Thoracic aorta (tissue), 2 donors: ENCODE results near the gene ADAMTS12. TPM values are rescaled to one million over a fixed set of nuclear protein-coding genes. Genes with fewer than 3 reads are reported as not detected.

Source experiments
- ATAC-seq: fragments of 150-250 bp; one replicate; pipeline ENCODE4 v1.8.0; 2017; ENCODE audit warnings: low read depth; ENCODE audit not compliant: insufficient number of reproducible peaks, low FRiP score
- DNase-seq: peaks from one replicate; pipeline ENCODE4 v3.0.0-alpha.2; 2020; ENCODE audit warnings: low spot score
- H3K27ac ChIP-seq, 2 donors: fragments of 200-600 bp; sonication (generic); 1 replicate in 1 of 2; 2 replicates in 1 of 2; pipeline ENCODE4 v1.5.1; 2016; ENCODE audit warnings: mild to moderate bottlenecking in 2 of 2, moderate library complexity in 2 of 2
- H3K27me3 ChIP-seq: fragments of 200-600 bp; sonication (generic); replicated peaks from 2 replicates; pipeline ENCODE4 v1.6.0; 2016; ENCODE audit warnings: mild to moderate bottlenecking; ENCODE audit not compliant: insufficient read depth
- H3K36me3 ChIP-seq: fragments of 200-600 bp; sonication (generic); one replicate; pipeline ENCODE4 v1.5.1; 2016
- H3K4me1 ChIP-seq, 2 donors: fragments of 200-600 bp; sonication (generic); 1 replicate in 1 of 2; 2 replicates in 1 of 2; pipeline versions ENCODE4 v1.5.1 to v1.6.0; 2016; ENCODE audit warnings: low read depth in 2 of 2, mild to moderate bottlenecking in 1 of 2; ENCODE audit not compliant: control insufficient read depth in 1 of 2
- H3K4me3 ChIP-seq: fragments of 200-600 bp; sonication (generic); 2 replicates; pipeline ENCODE4 v1.5.1; 2016; ENCODE audit warnings: mild to moderate bottlenecking
- H3K9me3 ChIP-seq: fragments of 200-600 bp; sonication (generic); 2 replicates; pipeline ENCODE4 v1.5.1; 2016
- CTCF ChIP-seq: fragments of 200-600 bp; sonication (generic); IDR thresholded peaks from one replicate; pipeline ENCODE4 v1.5.1; 2019; ENCODE audit warnings: antibody characterized with exemption
- total RNA-seq, 2 donors: library from RNA; depleted of rRNA; stranded (reverse); fragments of >200 nt; gene quantifications; one replicate each; pipeline versions ENCODE4 v1.1.0 to v1.2.3, GENCODE V29; 2016

ADAMTS12 gene
- total RNA-seq, 2 donors from 2014 or later, result 7.3 to 8.0 TPM

GRCh38 chr5:33702867-33703266 is 188.9 kb downstream of the ADAMTS12 start:
- TF ChIP-seq CTCF, result no peak
- Histone ChIP-seq H3K36me3 (no peaks in the 10 kb centered on the region), H3K27me3 (no peaks in the 10 kb centered on the region), H3K9me3 (peaks cover 3% of the 10 kb centered on the region), H3K27ac (no peak overlapping the region), H3K4me1 (no peaks in the 10 kb centered on the region), H3K4me3 (no peak overlapping the region)
- no peak for ATAC-seq
- no peak for DNase-seq

- no peak for TF ChIP-seq CTCF
- Histone ChIP-seq H3K9me3 (no peaks in the 10 kb centered on the region), H3K4me1 (no peaks in the 10 kb centered on the region), H3K27me3 (no peaks in the 10 kb centered on the region), H3K27ac (no peak overlapping the region), H3K4me3 (no peak overlapping the region), H3K36me3 (no peaks in the 10 kb centered on the region)
- ATAC-seq, result no peak
- DNase-seq, result no peak
Observed at GRCh38 chr5:33701951-33702350, 189.8 kb downstream of the ADAMTS12 start.

GRCh38 chr5:33701251-33701650 is 190.5 kb downstream of the ADAMTS12 start:
- ATAC-seq (no peak), DNase-seq (no peak)
- Histone ChIP-seq H3K4me1 (no peaks in the 10 kb centered on the region), H3K36me3 (no peaks in the 10 kb centered on the region), H3K4me3 (no peak overlapping the region), H3K9me3 (no peaks in the 10 kb centered on the region), H3K27ac (no peak overlapping the region), H3K27me3 (no peaks in the 10 kb centered on the region)
- no peak for TF ChIP-seq CTCF

GRCh38 chr5:33696411-33696810 is 195.4 kb downstream of the ADAMTS12 start:
- TF ChIP-seq CTCF, result no peak
- ATAC-seq (no peak), DNase-seq (no peak)
- Histone ChIP-seq H3K27me3 (no peaks in the 10 kb centered on the region), H3K27ac (no peak overlapping the region), H3K4me3 (no peak overlapping the region), H3K4me1 (no peaks in the 10 kb centered on the region), H3K36me3 (no peaks in the 10 kb centered on the region), H3K9me3 (peaks cover 7% of the 10 kb centered on the region)

- H3K27me3 ChIP-seq, result no peaks in the 10 kb centered on the region
- ATAC-seq, result no peak
- H3K36me3 ChIP-seq, result no peaks in the 10 kb centered on the region
- no peak overlapping the region for H3K4me3 ChIP-seq
- H3K9me3 ChIP-seq, result peaks cover 7% of the 10 kb centered on the region
- H3K27ac ChIP-seq, result no peak overlapping the region
- no peak for TF ChIP-seq CTCF
- H3K4me1 ChIP-seq, result no peaks in the 10 kb centered on the region
- no peak for DNase-seq
Observed at GRCh38 chr5:33692980-33693379, 198.8 kb downstream of the ADAMTS12 start.
